PC-9 (cell line): ENCODE results near the gene ZNF552.

ENCODE experiments used
- CTCF ChIP-seq: fragments of 200-600 bp; sonication (generic); conservative IDR thresholded peaks from 2 replicates; pipeline ENCODE4 v1.6.1; 2017; ENCODE audit warnings: mixed run types, antibody characterized with exemption, mild to moderate bottlenecking, moderate library complexity
- EZH2 ChIP-seq: fragments of 200-600 bp; sonication (generic); IDR thresholded peaks from 2 replicates; pipeline ENCODE4 v1.8.0; 2017; ENCODE audit warnings: antibody characterized with exemption, low read depth

DNA sequence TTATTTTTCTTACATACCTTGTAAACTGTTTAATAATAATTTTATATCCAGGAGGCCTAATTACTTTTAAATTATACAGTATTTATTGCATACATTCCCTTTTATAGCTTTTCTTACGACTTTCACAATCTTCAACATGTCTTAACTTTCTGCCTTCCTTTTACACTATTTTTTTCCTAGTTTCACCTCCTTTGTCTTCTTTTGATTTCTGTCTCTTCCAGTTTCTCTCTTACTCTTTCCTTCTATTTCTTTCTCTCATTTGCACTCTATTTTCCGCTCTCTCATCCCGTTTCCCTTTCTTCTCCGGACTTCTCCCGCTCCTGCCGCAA lies 11.5 kb downstream of the ZNF552 start:
- TF ChIP-seq CTCF = no peak
- TF ChIP-seq EZH2 = no peak
